GM21360 (cell line): ENCODE results near the gene SH3TC2.

Experiments used
- ATAC-seq: cut with Tn5 transposase; IDR thresholded peaks from one replicate; pipeline ENCODE4 v1.9.1; 2021; ENCODE audit warnings: mild to moderate bottlenecking, moderate library complexity; ENCODE audit not compliant: unreplicated experiment

Gene SH3TC2

DNA sequence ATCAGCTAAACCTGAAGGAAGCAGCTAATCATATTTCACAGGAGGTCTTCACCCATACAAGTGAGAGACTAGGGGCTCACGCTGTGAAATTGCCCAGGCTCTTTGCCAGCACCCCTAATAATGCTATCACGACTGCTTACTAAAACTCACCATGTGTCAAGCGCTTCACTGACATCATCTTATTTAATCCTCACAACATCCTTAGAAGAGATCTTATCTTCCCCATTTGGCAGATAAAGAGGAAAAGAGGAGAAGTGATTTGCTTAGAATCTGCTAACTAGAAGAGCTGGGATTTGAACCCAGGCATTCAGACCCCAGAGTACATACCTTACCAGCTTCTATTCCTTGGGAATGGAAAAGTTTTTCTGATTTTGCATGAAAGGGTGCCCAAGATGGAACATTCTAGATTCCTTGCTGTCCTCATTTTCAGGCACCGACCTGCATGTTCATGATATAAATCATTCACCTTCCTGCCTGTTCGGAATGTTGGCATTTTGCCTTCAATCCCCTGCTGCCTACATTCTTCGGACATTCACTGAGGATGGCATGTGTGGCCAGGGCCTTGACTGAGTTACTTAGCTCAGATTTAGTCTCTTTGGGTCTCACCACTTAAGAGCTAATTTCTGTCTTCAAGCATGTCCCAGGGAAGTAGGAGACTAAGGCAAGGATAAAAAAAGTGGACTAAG is 88.1 kb downstream of the SH3TC2 start:
- no peak for ATAC-seq

DNA sequence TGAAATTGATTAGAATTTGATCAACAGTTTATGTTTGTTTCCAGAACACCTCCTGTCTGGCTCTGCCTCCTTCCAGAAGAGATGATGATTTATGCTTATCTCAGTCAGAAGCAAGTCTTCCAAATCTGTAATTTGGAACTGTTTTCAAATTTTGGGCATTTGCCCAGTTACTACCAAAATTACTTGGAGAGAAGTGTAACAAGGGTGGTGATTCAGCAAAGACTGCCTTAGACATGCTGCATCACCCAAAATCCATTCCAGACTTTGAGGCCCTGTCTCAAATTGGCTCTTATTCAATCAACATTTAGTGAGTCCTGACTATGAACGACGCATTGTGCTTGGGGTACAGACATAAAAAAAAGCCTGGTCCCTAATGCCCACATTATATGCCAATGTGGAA is 89.4 kb downstream of the SH3TC2 start:
- no peak for ATAC-seq

DNA sequence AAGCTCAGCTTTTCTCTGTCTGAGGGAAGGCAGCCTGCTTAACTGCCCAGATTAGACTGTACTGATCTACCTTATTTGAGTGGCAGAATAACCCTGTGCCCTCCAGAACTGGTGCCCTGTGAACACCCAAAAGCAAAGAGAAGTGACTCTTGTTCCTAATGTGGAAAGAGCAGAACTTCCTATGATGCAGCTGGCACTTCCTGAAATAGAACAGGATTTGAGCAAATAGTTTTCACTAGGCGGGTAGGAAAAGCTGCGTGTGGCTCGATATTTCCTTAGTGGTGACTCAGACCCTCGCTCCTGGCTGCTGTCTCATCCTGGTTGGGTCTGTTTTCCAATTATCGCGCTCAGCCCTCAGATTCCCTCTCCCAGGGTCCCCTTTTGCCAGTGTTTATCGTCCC is 89.9 kb downstream of the SH3TC2 start:
- ATAC-seq, result no peak

DNA sequence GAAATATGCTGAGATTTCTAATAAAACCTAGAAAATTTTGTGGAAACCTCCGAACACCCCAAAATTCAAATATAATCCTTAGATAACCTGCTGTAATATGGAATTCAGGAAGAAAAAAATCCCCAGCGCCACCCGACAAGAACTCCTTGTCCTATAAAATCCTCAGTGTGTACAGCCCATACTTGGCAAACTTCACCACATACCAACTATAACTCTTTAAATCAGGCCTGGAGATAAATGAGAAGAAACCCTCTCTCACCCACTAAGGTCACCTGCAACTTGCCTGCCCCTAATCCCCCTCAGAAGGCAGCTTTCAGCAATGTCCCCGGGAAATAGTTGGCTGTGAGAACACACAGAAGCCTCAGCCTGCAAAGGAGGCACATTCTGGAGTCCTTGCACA is 90.5 kb downstream of the SH3TC2 start:
- ATAC-seq, result no peak

DNA sequence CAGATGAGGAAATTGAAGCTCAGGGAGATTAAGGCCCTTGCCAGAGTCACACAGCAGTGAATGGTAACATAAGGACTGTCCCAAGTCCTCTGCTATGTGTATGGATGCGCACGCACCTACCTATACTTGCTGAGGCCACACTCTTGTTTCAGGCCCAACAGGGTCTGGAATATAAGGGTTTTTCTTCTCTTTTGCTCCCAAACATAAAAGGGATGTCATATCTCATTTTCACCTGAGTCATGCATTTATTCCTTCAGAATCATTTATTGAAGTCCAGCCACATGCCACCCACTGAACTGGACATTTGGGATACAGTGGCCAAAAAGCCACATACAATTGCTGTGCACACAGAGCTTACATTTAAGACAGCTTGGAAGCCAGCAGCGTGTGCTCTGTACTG is 92.0 kb downstream of the SH3TC2 start:
- no peak for ATAC-seq

DNA sequence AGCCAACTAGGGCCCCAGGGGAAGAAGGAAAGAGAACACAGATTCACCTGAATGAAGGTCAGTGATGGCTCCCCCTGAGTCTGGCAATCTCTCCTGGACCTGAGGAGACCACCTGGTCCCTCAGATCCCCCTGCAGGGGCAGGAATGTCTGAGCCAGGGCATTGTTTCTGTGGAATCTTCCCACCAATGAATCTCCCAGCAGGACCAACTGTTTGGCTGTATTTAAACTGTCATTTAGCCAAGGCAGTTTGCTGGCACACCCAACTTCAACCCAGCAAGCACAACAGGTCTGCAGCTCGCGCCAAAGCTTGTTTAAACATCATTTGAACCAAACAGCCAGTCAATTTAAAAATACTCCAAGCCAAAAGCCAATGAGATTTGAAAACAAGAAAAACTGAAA is 92.6 kb downstream of the SH3TC2 start:
- no peak for ATAC-seq

DNA sequence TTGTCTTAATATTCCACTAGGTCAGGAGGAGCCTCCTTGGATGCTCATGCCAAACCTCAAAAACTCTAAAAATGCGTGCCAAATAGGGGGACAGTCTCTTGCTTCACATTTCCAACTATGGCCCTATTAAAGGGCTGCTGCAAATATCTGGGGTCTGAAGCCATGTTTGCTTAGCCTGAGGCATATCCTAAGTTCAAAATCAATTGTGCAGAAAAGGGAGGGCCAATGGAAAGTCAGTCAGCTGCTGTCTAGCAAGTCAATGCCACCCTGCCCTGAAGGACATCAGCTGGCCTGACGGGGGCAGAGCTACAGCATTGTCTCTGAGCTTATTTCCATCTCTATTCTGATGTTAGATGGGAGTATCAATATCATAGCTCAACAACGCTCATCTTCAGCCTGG is 93.6 kb downstream of the SH3TC2 start:
- no peak for ATAC-seq

DNA sequence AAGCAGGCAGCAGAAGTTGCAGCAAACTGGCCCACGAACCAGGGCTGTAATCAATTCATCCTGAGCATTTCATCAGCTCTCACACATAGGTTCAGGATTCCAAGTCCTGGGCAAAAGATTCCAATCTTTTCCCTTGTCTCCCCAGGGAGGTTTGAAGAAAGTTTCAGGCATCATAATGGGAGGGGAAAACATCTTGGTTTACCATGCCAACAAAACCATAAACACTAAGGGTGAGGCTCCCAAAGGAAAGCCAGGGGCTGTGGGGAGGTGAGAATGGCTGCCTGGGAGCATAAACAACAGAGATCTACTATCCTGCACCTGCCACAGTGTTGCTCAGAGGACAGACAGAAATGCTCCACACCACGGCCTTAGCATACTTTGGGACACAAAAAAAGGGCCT is 94.6 kb downstream of the SH3TC2 start:
- no peak for ATAC-seq

DNA sequence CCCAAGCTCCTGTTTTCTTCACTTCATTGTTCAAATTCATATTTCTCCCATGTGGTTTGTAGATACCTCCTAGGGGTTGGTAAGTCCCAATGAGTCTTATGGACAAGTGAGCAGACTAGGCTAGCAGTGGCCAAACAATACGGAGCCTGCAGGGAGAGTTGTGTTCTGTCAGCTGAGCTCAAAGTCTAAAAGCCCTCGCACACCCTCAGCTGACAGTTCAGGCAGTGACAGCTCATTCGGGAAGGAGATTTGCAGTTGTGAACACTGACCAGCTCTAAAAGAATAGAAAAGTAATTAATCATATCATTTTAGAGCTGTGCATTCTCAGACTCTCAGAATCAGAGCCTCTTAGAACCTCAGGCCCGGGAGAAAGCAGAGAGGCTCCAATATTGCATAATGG is 95.1 kb downstream of the SH3TC2 start:
- no peak for ATAC-seq

DNA sequence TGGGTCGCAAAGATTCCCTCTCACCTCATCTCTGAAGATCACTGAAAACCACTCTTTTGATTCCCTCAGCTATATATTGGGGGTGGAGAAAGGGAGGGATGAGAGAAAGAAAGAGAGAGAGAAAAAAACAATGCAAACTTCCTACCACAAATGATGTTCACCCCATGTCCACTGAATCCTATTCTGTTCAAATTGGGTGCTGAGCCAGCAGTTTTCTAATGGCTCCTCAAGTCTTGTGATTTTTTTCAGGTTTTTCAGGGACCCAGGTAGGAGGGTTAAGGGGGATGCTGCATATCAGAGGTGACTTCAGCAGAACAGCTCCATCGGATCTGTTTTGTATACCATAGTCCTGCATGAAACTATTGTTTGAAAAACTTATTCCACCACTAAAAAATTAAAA is 95.9 kb downstream of the SH3TC2 start:
- ATAC-seq, result no peak

DNA sequence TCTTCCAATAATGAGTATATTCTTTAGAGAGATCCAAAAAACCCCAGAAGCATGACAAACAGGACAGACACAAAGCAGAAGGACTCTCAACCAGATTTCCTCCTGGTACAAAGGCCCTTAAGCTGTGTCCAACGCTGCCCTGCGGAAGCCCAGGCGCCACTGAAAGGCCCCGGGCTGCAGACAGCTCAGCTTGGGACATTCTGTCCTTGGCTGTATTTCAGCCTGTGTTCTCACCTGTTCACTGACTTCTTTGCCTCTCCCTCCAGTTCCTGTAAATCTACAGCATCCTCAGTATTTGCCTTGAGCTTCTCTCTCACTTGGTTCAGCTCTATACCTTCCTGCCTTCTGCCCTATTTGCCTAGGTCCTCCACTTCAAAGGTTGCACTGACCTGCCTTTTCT is 96.5 kb downstream of the SH3TC2 start:
- no peak for ATAC-seq

DNA sequence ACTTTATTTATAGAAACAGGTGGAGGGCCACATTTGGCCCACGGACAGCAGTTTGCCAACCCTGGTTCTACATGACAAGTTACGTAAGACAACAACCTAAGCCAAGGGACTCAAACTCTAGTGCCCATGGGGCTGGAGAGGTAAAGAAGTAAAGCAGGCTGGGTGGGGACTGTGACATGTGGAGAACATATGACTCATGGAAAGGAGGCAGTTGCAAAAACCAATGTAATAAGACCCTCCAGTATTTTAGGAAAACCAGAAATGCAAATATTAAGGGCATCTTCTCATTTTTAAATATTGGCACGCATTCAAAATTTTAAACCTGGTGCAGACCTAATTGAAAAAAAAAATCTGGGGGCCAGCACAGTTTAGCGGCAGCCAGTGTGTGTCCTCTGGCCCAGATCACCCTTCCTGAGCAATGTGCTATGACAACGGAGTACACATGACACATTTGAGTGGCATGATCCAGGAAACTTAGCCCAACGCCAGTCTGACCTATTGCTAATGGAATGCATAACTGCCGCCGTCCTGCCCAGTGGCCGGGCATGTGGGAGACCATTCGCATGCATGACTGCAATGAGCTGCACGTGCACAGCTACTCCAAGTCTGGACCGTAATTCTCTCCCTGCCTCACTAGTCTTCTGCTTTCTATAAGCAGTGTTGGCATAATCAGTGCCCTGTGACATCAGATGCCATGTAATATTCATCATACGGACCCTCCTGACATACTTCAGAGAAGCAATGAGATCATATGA is 97.2 kb downstream of the SH3TC2 start:
- no peak for ATAC-seq

DNA sequence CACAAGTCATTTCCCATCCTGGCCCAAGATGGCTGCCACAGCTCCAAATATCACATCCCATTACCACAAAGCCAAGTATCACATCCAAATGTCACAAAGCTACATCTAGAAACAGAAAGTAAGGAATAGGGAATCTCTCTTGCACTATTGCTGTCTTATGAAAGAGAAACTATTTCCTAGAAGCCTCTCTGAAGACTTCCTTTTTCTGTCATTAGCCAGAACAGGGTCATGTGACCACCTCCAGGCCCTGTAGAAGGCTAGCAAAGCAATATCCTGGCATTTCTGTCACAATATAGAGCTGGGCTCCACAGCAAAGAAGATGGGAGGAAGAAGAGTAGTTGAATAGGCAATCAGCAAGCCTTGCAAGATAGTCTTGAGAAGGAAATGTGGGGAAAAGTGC is 99.2 kb downstream of the SH3TC2 start:
- ATAC-seq, result no peak

DNA sequence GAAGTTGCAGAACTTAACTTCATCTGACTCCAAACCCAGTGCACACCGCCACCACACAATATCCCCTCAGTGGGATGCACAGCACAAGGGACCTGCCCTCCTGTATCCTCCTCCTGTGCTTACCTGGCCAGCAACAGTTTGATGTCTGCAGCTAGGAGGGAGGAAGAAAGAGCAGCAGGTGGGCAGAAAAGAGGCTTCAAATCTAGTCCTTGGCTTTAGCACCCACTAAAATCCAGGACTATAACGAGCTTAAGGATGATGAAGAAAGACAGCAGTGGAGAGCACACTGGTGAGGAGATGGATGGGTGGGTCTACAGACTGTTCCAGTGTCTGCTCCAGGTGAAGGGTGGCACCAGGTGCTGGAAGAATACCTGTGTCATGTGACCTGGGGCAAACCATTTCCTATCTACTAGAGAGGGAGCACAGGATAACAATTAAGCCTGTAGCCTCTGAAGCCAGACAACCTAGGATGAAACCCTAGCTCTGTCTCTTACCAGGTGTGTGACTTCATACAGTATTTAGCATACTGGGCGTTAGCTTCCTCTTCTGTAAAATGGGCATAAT is 100.0 kb downstream of the SH3TC2 start:
- ATAC-seq, result no peak

DNA sequence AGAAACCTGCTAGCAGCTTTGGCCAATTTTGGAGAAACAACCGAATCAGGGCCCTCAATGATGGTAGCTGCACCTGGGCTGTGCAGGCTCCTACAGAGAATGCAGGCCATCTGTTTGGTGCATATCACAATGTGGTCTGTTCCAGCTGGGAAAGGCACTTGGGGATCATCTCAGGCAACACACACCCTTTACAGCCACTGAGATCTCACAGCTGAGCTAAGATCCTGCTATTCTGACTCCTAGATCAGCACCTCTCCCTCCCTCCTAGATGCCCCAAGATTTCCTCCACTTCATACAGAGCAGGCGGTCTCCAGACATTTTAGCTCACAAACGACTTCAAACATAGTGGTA is 100.7 kb downstream of the SH3TC2 start:
- ATAC-seq, result no peak

DNA sequence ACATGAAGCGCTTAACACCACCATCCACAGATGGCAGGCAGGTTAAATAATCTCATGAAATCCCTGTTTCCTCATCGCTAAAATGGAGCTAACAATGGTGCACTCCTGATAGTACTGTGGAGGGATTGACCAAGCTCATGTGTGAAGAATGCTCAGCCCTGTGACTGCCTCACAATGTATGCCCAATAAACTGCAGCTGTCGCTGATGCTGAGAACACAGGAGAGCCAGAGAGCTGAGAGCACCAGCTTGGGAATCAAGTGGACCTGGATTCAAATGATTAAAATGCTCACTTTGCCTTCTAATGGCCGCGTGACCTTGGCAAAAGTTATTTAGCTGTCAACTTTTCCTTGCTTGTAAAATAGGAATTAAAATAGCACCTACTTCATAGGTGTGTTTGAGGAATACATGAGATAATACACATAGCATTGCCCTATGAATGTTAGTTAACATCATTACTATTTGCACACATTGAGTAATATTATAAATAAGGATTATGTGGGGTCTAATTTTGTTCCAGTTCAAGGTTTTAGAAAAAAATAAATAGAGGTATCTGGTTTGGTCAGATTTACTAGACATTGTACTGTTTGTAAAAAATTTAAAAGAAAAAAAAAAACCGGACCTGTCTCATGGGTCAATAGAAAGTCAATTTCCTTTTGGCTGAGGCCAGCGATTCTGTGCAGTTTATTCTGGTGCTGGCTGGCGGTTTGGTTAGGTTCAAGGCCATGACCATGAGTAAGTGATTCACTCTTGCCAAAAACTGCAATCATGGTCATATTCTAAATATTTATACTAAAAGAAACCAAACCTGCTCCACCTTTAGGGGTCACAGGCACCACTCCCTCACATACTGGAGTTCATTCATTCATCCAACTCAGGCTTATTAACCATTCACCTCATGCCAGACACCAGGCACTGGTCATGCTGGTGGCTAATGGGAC is 101.3 kb downstream of the SH3TC2 start:
- no peak for ATAC-seq

DNA sequence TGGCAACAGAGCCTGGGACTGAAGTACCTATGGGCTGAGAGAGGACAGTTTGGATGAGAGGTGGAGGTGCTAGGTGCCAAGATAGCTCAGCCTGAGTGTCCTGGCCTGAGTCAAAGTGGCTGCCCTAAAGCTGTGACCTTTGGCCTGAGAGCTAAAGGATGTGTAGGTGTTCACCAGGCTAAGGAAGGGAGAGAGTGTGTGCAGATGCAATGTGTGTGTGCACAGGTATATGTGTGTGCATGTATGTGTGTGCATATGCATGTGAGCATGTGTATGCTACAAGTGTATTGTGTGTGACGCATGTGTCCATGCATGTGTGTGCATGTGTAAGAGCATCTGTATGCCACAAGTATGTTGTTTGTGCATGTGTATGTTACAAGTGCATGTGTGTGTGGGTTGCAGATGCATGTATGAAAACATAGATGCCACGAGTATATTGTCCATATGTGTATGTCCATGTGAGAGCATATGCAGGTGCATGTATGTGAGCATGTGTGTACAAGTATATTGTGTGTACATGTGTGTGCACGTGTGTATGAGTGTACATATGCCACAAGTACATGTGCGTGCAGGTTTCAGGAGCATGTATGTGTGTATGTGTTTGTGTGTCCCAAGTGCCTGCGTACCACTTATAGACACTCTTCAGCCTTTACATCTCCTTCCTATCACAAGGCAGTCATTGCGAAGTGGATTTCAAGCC is 102.6 kb downstream of the SH3TC2 start:
- ATAC-seq, result no peak

DNA sequence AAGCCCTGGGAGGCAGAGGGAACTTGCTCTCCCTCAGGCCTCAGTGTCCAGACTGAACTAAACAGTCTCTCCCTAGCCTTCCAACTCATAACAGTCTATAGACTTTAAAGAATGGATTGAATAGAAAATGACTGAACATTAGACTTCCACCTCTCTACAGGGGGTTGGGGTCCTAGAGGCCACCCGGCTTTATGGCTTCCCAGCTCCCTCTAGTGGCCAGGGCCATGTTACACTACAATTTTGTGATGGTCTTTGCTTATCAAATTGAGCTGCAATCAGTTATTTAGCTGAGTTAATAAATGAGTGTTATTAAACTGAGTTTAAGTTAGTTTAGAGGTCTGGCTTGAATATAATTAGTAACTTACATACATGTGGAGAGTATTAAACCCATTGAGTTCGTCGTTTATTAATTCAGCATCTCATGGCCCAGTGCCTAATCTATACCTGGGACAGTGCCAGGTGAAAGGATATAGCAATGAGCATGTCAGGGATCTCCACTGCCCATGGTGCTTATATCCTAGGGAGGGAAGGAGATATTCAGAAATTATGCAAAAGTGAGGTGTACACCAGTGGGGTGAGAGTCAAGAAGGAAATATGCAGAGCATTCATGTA is 105.2 kb downstream of the SH3TC2 start:
- no peak for ATAC-seq

DNA sequence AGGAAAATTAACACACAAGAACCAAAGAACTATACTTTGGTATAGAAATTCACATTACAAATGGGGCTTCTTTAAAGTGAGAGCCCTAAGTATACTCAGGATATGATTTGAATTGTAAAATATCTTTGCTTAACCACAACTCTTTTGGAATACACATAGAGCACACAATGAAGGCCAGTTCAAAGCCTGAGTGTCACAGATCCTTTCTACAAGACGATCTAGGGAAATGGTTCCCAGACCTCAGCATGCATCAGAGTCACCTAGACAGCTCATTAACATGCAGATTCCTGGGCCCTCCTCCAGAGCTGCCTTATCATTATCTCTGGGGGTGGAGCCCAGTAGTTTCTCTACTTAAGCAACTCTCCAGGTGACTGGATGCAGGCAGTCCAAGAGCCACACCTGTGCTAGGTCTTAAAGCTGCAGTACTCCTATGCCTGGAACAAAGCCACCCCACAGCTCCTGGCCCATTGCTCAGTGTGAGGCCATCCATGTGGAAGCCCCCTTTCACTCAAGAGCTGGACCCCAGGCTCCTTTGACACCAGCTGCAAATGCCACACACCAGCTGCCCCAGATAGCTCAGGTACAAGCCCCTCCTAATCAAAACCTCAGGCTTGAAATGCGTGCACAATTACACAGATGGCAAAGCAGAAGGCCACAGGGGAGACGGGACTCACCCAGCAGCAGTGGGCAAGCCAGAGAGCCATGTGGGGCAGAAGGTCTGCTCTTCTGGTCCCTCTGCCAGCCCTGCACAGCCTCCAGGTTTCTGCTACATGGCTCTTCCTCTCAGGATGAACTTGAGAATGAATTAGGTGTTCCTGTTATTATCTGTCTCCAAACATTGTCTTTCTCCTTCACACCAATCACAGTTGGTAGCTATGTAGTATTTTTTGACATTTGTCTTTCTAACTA is 106.1 kb downstream of the SH3TC2 start:
- ATAC-seq, result no peak
